SU-DHL-6 (cell line): Measurements from ENCODE around the gene RNF113B.

Experiments used
- CTCF ChIP-seq: fragments of 200-600 bp; sonication (generic); IDR thresholded peaks from one replicate; pipeline ENCODE4 v1.5.1; 2017; ENCODE audit warnings: antibody characterized with exemption, mild to moderate bottlenecking, low read length, moderate library complexity; ENCODE audit not compliant: insufficient read depth, poor library complexity, severe bottlenecking
- EZH2phosphoT487 ChIP-seq: fragments of 200-600 bp; sonication (generic), shearing (Covaris generic); conservative IDR thresholded peaks from 2 replicates; pipeline ENCODE4 v1.6.1; 2018; ENCODE audit warnings: mild to moderate bottlenecking, antibody characterized with exemption, low read length, moderate library complexity, mixed read lengths

DNA sequence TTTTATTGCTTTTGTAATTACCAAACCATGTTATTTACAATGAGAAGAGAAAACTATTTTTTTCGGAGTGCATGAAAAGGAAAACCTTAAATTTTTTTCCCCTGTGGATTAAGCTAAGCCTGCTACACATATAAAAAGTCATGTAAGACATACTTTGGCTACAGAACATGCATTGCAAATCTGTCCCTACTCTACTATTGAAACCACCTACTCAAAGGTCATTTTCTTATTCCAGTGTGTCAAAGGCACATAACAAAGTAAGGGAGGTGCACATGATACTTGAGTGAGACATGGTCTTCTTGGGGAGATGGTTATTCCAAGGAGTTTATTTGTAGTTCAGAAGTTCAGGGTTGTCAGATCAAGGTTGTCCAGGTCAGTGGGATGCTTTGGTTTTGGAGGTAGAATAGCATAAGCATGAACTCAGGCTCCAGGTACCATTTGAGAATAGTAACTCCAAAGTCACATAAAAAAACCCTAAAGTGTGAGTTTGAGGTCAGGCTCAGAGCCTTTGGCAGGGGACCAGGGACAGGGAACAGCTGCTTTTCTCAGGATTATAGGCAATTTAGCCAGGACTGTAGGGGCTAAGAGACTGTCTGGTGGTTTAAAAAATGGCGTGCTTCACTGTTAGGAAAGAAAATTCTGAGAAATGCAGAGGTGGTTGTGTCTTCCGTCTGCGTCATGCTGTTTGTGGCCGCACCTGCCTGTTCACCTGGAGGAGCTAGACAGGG, 18.7 kb downstream of the RNF113B start:
- TF ChIP-seq CTCF, result no peak
- no peak for TF ChIP-seq EZH2phosphoT487
